ENCODE data around the gene SELENON. TPM values are rescaled to one million over a fixed set of nuclear protein-coding genes. Genes with fewer than 3 reads are reported as not detected.
A peak's percentile ranks its signal among the peaks of the same experiment; 100 is the strongest.

The SELENON gene
- total and polyA plus RNA-seq, 9 of the 15 experiments (the other 6 are each of a cell fraction or from before 2014, with no cell fraction given), result 0.43 to 26.7 (median 7.0) TPM

DNA sequence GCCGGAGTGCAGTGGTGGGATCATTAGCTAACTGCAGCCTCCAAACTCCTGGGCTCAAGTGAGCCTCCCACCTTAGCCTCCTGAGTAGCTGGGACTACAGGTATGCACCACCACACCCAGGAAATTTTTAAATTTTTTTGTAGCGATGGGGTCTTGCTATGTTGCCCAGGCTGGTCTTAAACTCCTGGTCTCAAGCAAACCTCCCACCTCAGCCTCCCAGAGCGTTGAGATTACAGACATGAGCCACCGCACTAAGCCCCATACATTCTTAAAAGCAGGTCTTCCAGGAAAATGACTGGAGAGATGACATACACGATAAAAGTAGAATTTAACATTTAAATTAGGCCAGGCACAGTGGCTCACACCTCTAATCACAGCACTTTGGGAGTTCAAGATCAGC, 33.2 kb downstream of the SELENON start:
- no peak overlapping the region for H3K27ac ChIP-seq (ENCODE audit: extremely low read depth, low read depth, low read length)
- H3K4me3 ChIP-seq, result no peak overlapping the region
- H3K36me3 ChIP-seq (ENCODE audit: control insufficient read depth, insufficient read depth, low read length), result peaks cover 95% of the 10 kb centered on the region
- DNase-seq (ENCODE audit: extremely low read depth in 1 of 4, low spot score in 3 of 4) (no peak), FAIRE-seq (no peak), ATAC-seq (no peak)
- no peaks in the 10 kb centered on the region for H3K9me1 ChIP-seq (ENCODE audit: control insufficient read depth, insufficient read depth, low read length)
- no peak overlapping the region for H2AFZ ChIP-seq (ENCODE audit: low read depth, low read length)
- ChIA-PET POLR2A (interaction anchor here (0.6 to 11.2 kb wide), 3 partner anchors 11 to 222 kb away, joined by 3 to 108 read pairs (median 56); partner anchors contain the start of gene MTFR1L), CTCF (ENCODE audit: low intra/inter-chr PET ratio) (no interaction called here)
- intact Hi-C loops (cut with micrococcal nuclease), result no loop called here
- H3K9ac ChIP-seq (ENCODE audit: insufficient read depth in 1 of 2, low read depth in 2 of 2, low read length in 2 of 2), result no peak overlapping the region
- no peak overlapping the region for H3K4me2 ChIP-seq (ENCODE audit: insufficient read depth, low read length)
- 0 out of 2 replicates have a peak, but pooled peaks have one; percentile 18 for TF ChIP-seq DPF2 (IDR thresholded peaks at IDR 0.05)
- TF ChIP-seq KLF10 (CRISPR knock-in tag; IDR thresholded peaks at IDR 0.05), result no peak
- TF ChIP-seq LCOR (CRISPR knock-in tag; IDR thresholded peaks at IDR 0.05), result no peak
- peak in 1 of 2 experiments; percentile 57; a peak in 2 of 4 replicates for TF ChIP-seq RCOR1 (IDR thresholded peaks at IDR 0.05; ENCODE audit: borderline replicate concordance in 1 of 2, low read depth in 2 of 2, low read length in 2 of 2)
- no peak for TF ChIP-seq YY1 (IDR thresholded peaks at IDR 0.05; ENCODE audit: borderline replicate concordance in 1 of 3, control insufficient read depth in 1 of 3, extremely low read depth in 1 of 3, insufficient read depth in 3 of 3, insufficient read length in 1 of 3, insufficient replicate concordance in 2 of 3, low read depth in 1 of 3, low read length in 2 of 3)
- TF ChIP-seq BRF2 (IDR thresholded peaks at IDR 0.05; ENCODE audit: borderline replicate concordance, insufficient read depth, insufficient read length), result no peak
- peak; percentile 31 for TF ChIP-seq PHF20 (IDR thresholded peaks at IDR 0.05; ENCODE audit: partially characterized antibody)
- TF ChIP-seq, protein P1, sequence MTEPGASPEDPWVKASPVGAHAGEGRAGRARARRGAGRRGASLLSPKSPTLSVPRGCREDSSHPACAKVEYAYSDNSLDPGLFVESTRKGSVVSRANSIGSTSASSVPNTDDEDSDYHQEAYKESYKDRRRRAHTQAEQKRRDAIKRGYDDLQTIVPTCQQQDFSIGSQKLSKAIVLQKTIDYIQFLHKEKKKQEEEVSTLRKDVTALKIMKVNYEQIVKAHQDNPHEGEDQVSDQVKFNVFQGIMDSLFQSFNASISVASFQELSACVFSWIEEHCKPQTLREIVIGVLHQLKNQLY (CRISPR knock-in tag; conservative IDR thresholded peaks at IDR 0.05), result no peak
- peak; percentile 56; the same call in 1 of the 2 replicates for TF ChIP-seq BCOR (IDR thresholded peaks at IDR 0.05)
- TF ChIP-seq RBM25 (IDR thresholded peaks at IDR 0.05; ENCODE audit: low read depth, low read length, severe bottlenecking), result peak; percentile 40
- no peak for TF ChIP-seq FUS (optimal IDR thresholded peaks at IDR 0.05; ENCODE audit: low read depth, low read length)
- peak; percentile 91 for TF ChIP-seq ZNF121 (CRISPR knock-in tag; conservative IDR thresholded peaks at IDR 0.05)
- no peak for TF ChIP-seq CTCFL (IDR thresholded peaks at IDR 0.05; ENCODE audit: borderline replicate concordance, insufficient read depth, low read depth, low read length, poor library complexity, severe bottlenecking)
- H4K20me1 ChIP-seq (replicated peaks; ENCODE audit: control insufficient read depth, insufficient read depth, low read length), result peaks cover 12% of the 10 kb centered on the region; the same call in 1 of the 2 replicates
- peaks cover 12 to 25% of the 10 kb centered on the region in 2 experiments; a peak in 4 of 5 replicates for H3K4me1 ChIP-seq (replicated peaks in 1 of 2; ENCODE audit: control insufficient read depth in 2 of 2, insufficient read depth in 2 of 2, low read length in 2 of 2)
- H3K27me3 ChIP-seq (ENCODE audit: control insufficient read depth in 2 of 2, insufficient read depth in 2 of 2, low read length in 2 of 2), result no peaks in the 10 kb centered on the region
- in situ Hi-C loops (cut with MboI), result no loop called here
- H3K79me2 ChIP-seq (ENCODE audit: control insufficient read depth, insufficient read depth, low read length), result peaks cover 52% of the 10 kb centered on the region
- no peaks in the 10 kb centered on the region for H3K9me3 ChIP-seq (replicated peaks; ENCODE audit: control insufficient read depth, insufficient read depth, low read depth, low read length)
- WGBS (ENCODE audit: insufficient coverage, low coverage, missing lambda C conversion rate), result 63% methylated on average over 5 of the region's 5 CpGs
- no TSS peak for BruUV-seq (replicated peaks)

All from K562 (cell line).